Tibial artery (tissue), 4 donors: ENCODE results near the gene SCGB1C1.
A peak's percentile ranks its signal among the peaks of the same experiment; 100 is the strongest.

Source experiments
- DNase-seq, 2 donors: peaks; one replicate each; pipeline ENCODE4 v3.0.0-alpha.2; 2019
- H3K27ac ChIP-seq, 2 donors: fragments of 200-600 bp; sonication (generic) in 1 of 2; 1 replicate in 1 of 2; 2 replicates in 1 of 2; pipeline ENCODE4 v1.5.1; 2018 to 2019; ENCODE audit warnings: mild to moderate bottlenecking in 1 of 2
- H3K27me3 ChIP-seq, 2 donors: fragments of 200-600 bp; sonication (generic) in 1 of 2; one replicate each; pipeline versions ENCODE4 v1.5.1 to v1.6.0; 2016 to 2019
- H3K36me3 ChIP-seq, 3 donors: fragments of 200-600 bp; sonication (generic) in 2 of 3; one replicate each; pipeline ENCODE4 v1.5.1; 2016 to 2019; ENCODE audit warnings: mild to moderate bottlenecking in 2 of 3
- H3K4me1 ChIP-seq, 4 donors: fragments of 200-600 bp; sonication (generic) in 2 of 4; 1 replicate in 3 of 4; 2 replicates in 1 of 4; pipeline ENCODE4 v1.5.1; 2016 to 2019
- H3K4me3 ChIP-seq, 2 donors: fragments of 200-600 bp; sonication (generic) in 1 of 2; 1 replicate in 1 of 2; 2 replicates in 1 of 2; pipeline ENCODE4 v1.5.1; 2018 to 2019; ENCODE audit warnings: mild to moderate bottlenecking in 2 of 2
- H3K9me3 ChIP-seq, 3 donors: fragments of 200-600 bp; sonication (generic) in 1 of 3; one replicate each; pipeline ENCODE4 v1.5.1; 2016 to 2019
- intact Hi-C: fragments of 100-400 bp; cut with DNase I; formaldehyde crosslinking; loops from one replicate; pipeline ENCODE4 v1.15.0; 2023; ENCODE audit warnings: low total_unique reads
- TF ChIP-seq, protein P1 (sequence below), 2 experiments: fragments of 200-600 bp in 1 of 2; fragments of 450-650 bp in 1 of 2; IDR thresholded peaks; one replicate each; pipeline ENCODE4 v1.5.1; 2017 to 2019; ENCODE audit warnings: antibody characterized with exemption in 2 of 2, mild to moderate bottlenecking in 1 of 2, moderate library complexity in 1 of 2

The SCGB1C1 gene

DNA sequence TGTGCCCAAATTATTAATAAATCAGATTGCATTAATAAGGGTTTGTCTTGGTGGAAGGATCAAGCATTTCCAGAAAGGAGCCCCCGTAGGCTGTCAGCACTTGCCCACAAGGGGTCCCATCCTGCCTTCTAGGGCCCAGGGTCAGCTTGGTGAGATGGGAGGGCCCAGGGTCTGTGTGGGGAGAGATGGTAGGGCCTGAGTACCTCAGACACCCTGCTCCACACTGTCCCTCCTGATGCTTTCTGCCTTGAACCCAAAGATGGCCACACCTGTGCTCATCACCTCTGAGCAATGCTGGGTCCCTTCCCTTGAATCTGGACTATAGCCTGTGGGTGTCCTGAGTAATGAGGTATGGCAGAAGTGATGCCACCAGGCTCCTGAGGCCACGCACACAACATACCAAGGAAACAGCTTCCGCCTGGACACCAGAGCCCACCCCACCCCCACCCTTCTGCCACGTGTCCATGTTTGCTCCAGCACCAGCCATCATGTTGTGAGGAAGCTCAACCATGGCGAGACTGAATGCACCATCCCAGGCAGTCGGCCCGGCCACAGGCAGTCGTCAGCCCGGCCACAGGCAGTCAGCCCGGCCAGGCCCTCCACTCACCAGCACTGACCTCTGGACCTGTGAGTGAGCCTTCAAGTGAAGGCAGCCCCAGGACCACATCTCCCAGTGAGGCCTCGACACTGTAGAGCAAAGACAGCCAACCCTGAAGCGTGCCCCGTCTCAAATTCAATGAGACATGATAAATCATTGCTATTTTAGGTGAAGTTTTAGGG, 7.5 kb downstream of the SCGB1C1 start:
- Histone ChIP-seq H3K27me3 (no peaks in the 10 kb centered on the region), H3K9me3 (no peaks in the 10 kb centered on the region), H3K36me3 (peaks cover 17 to 65% (median 33%) of the 10 kb centered on the region in 3 donors), H3K27ac (no peak overlapping the region), H3K4me3 (no peak overlapping the region), H3K4me1 (peaks cover 5 to 22% (median 22%) of the 10 kb centered on the region in 4 donors)
- TF ChIP-seq, protein P1, sequence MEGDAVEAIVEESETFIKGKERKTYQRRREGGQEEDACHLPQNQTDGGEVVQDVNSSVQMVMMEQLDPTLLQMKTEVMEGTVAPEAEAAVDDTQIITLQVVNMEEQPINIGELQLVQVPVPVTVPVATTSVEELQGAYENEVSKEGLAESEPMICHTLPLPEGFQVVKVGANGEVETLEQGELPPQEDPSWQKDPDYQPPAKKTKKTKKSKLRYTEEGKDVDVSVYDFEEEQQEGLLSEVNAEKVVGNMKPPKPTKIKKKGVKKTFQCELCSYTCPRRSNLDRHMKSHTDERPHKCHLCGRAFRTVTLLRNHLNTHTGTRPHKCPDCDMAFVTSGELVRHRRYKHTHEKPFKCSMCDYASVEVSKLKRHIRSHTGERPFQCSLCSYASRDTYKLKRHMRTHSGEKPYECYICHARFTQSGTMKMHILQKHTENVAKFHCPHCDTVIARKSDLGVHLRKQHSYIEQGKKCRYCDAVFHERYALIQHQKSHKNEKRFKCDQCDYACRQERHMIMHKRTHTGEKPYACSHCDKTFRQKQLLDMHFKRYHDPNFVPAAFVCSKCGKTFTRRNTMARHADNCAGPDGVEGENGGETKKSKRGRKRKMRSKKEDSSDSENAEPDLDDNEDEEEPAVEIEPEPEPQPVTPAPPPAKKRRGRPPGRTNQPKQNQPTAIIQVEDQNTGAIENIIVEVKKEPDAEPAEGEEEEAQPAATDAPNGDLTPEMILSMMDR (IDR thresholded peaks at IDR 0.05), result no peak
- intact Hi-C loops, result no loop called here
- DNase-seq, result peak in 1 of 2 donors; percentile 17

DNA sequence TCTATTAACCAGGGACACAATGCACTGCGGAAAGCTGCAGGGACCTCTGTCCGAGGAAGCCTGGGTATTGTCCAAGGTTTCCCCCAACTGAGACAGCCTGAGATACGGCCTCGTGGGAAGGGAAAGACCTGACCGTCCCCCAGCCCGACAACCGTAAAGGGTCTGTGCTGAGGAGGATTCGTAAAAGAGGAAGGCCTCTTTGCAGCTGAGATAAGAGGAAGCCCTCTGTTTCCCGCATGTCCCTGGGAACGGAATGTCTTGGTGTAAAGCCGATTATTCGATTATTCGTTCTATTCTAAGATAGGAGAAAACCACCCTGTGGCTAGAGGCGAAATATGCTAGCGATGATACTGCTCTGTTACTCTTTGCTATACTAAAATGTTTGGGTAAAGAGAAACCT, 9.1 kb downstream of the SCGB1C1 start:
- H3K4me1 ChIP-seq, result peaks cover 12 to 33% (median 32%) of the 10 kb centered on the region in 4 donors
- no peak overlapping the region for H3K27ac ChIP-seq
- intact Hi-C loops, result no loop called here

DNA sequence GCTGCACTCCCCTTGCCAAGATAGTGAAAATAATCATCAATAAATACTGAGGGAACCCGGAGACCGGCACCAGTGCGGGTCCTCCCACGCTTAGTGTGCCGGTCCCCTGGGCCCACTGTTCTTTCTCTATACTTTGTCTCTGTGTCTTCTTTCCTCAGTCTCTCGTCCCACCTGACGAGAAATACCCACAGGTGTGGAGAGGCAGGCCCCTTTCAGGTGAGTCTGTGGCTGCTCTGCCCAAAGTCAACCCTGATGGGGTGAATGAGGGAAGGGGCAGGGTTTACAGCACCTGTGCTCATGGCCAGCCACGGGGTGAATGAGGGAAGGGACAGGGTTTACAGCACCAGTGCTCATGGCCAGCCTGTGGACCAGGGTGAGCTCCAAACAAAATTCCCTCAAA, 9.6 kb downstream of the SCGB1C1 start:
- Histone ChIP-seq H3K4me1 (peaks cover 12 to 33% (median 32%) of the 10 kb centered on the region in 4 donors), H3K4me3 (no peak overlapping the region), H3K27me3 (no peaks in the 10 kb centered on the region), H3K27ac (no peak overlapping the region), H3K36me3 (peaks cover 17 to 71% (median 35%) of the 10 kb centered on the region in 3 donors), H3K9me3 (no peaks in the 10 kb centered on the region)
- TF ChIP-seq, protein P1 (IDR thresholded peaks at IDR 0.05), result no peak
- DNase-seq, result no peak
- intact Hi-C loops, result no loop called here

More for the DNA sequence above, 9.1 kb downstream of the SCGB1C1 start:
- Histone ChIP-seq H3K36me3 (peaks cover 17 to 71% (median 35%) of the 10 kb centered on the region in 3 donors), H3K27me3 (no peaks in the 10 kb centered on the region), H3K9me3 (no peaks in the 10 kb centered on the region), H3K4me3 (no peak overlapping the region)
- TF ChIP-seq, protein P1 (IDR thresholded peaks at IDR 0.05), result no peak
- no peak for DNase-seq

DNA sequence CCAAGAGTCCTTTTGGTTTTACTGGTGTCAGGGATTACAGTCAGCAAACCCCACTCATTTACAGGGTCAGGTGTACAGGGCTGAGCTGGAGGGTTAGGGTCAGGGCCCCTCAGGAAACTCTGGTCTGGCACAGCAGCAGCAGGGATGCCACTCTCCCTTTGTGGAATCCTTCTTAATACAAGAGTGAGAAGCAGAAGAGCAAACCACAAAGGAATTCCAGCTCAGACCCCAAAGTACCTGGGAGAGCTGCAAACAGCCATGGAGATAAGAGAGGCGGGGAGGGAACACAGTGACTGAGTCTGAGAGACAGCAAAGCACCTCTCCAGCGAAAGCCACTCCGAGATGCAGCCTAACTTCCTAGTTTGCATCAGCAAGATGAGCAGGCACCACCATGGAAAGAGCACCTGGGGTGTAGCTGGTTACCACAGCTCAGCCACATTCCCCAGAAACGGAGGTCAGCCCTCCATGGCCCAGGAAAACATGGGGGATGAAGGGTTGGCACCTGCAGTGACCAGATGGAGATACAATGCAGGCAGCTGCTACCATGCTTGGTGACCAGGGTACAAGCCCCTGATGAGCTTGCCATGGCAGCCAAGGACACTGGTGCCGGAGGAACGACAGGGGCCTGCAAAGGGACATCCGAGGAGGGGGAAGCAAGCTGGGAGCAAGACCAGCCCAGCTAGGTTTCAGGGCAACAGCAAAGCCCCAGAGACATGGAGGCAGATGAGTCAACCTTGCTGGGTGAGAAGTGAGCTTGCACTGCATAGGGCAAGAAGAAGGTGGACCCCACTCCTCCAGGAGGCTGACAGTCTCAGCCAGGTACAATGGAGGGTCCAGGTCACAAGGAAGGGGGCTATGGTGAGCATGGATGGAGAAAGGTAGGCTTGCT, 10.4 kb downstream of the SCGB1C1 start:
- Histone ChIP-seq H3K27me3 (no peaks in the 10 kb centered on the region), H3K4me3 (no peak overlapping the region), H3K36me3 (peaks cover 17 to 71% (median 35%) of the 10 kb centered on the region in 3 donors), H3K27ac (no peak overlapping the region), H3K9me3 (no peaks in the 10 kb centered on the region), H3K4me1 (peaks cover 12 to 33% (median 32%) of the 10 kb centered on the region in 4 donors)
- TF ChIP-seq, protein P1 (IDR thresholded peaks at IDR 0.05), result no peak
- intact Hi-C loops, result no loop called here
- no peak for DNase-seq

DNA sequence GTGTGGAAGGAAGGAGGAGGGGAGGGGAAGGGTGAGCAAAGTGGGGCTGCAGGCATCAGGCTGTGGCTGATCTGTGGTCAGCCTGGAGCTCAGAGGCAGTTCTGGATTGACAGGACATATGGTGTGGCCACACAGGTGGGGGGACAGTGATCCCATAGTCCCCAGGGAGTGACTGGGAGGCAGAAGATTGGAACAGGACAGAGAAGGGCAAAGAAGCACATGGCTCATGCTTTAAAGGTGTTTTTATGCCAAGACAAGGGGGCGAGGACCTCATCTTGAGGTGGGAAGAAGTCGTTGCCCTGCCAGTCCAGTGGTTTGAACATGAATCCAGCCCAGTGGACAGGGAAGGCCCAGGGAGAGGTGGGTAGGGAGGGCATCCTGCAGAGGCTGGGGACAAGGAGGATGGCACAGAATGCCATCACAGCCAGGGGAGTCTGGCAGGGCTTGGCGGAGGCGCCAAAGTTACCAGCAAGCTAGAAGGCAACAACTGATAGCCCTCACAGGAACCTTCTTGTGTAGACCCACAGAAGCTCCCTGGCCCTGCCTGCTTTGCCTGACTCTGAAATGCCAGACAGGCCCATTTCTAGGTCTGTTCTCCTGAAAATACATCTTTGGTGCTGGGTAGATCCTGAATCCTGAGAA, 11.2 kb downstream of the SCGB1C1 start:
- DNase-seq, result no peak
- peaks cover 17 to 68% (median 35%) of the 10 kb centered on the region in 3 donors for H3K36me3 ChIP-seq
- no peak overlapping the region for H3K27ac ChIP-seq
- TF ChIP-seq, protein P1 (IDR thresholded peaks at IDR 0.05), result no peak
- H3K27me3 ChIP-seq, result no peaks in the 10 kb centered on the region
- H3K4me3 ChIP-seq, result no peak overlapping the region
- intact Hi-C loops, result no loop called here
- no peaks in the 10 kb centered on the region for H3K9me3 ChIP-seq
- peaks cover 12 to 36% (median 32%) of the 10 kb centered on the region in 4 donors for H3K4me1 ChIP-seq
